ENCODE data around the gene C17orf114.

C17orf114 gene

DNA sequence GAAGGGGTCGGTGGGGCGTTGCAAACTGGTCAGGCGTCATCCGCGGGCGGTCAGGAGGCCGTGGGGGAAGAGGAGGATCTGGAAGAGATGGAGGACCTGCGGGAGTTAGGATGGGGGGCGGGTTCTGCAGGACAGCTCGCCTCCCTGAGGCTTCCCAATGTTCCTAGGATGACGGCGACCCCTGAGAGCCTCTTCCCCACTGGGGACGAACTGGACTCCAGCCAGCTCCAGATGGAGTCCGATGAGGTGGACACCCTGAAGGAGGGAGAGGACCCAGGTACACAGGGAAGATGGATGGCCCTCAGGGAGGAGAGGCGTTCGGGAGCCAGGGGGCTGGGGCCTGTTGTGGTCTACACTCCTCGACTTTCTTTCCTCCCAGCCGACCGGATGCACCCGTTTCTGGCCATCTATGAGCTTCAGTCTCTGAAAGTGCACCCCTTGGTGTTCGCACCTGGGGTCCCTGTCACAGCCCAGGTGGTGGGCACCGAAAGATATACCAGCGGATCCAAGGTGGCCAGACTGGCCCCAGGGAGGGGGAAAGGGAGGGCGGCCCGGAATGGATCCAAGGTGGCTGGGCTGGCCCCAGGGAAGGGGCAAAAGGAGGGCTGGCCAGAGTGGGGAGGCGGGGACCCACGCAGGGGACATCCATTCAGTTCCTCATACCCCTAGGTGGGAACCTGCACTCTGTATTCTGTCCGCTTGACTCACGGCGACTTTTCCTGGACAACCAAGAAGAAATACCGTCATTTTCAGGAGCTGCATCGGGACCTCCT lies 5.7 kb upstream of the C17orf114 start (continued):
- TF ChIP-seq KLF7 (tag by site-specific recombination; IDR thresholded peaks at IDR 0.05; ENCODE audit: borderline replicate concordance): no peak

GRCh38 chr17:4806777-4807604 lies 4.9 kb upstream of the C17orf114 start, which contains the start of gene PLD2:
Gene PLD2, plus strand, starts transcription at chr17:4807152. Its CDS starts 621 bp downstream, at chr17:4807773.
- peak within 1 kb of the TSS; percentile 64; the same call in 1 of the 2 replicates for H3K27ac ChIP-seq (ENCODE audit: extremely low read depth, low read depth, low read length)
- peak within 1 kb of the TSS; percentile 69 for H3K4me3 ChIP-seq (ENCODE audit: low read depth, low read length)
- ChIA-PET POLR2A (interaction anchor here (0.6 to 4.4 kb wide), 19 partner anchors 9 to 160 kb away, joined by 3 to 41 read pairs (median 3); partner anchors contain the start of genes ARRB2, CHRNE, MED11 and MINK1), CTCF (interaction anchor here (0.6 to 1.4 kb wide), 9 partner anchors 9 to 107 kb away, joined by 3 to 5 read pairs (median 3); no protein-coding TSS in a partner anchor)
- no peaks in the 10 kb centered on the region for H3K4me1 ChIP-seq (ENCODE audit: control insufficient read depth, insufficient read depth, low read length)
- H3K9me3 ChIP-seq (ENCODE audit: control insufficient read depth, insufficient read depth, low read depth, low read length): no peaks in the 10 kb centered on the region
- H3K36me3 ChIP-seq (ENCODE audit: control insufficient read depth in 2 of 2, insufficient read depth in 1 of 2, low read length in 2 of 2): peaks cover 0 to 26% of the 10 kb centered on the region in 2 experiments; a peak in 2 of 3 replicates
- TF ChIP-seq ZBTB20 (tag by site-specific recombination; IDR thresholded peaks at IDR 0.05): peak; percentile 50
- TF ChIP-seq ZEB2 (tag by site-specific recombination; IDR thresholded peaks at IDR 0.05): 0 out of 2 replicates have a peak, but pooled peaks have one; percentile 32
- TF ChIP-seq ZNF518A (tag by site-specific recombination; conservative IDR thresholded peaks at IDR 0.05; ENCODE audit: low read depth): no peak
- no peak for TF ChIP-seq ZNF514 (tag by site-specific recombination; IDR thresholded peaks at IDR 0.05)
- no peak for TF ChIP-seq ZNF114 (tag by site-specific recombination; IDR thresholded peaks at IDR 0.05)
- peak; percentile 57; the same call in 1 of the 2 replicates for TF ChIP-seq PATZ1 (tag by site-specific recombination; IDR thresholded peaks at IDR 0.05)
- peak; percentile 86 for TF ChIP-seq GLIS1 (tag by site-specific recombination; IDR thresholded peaks at IDR 0.05)
- TF ChIP-seq, protein P1, sequence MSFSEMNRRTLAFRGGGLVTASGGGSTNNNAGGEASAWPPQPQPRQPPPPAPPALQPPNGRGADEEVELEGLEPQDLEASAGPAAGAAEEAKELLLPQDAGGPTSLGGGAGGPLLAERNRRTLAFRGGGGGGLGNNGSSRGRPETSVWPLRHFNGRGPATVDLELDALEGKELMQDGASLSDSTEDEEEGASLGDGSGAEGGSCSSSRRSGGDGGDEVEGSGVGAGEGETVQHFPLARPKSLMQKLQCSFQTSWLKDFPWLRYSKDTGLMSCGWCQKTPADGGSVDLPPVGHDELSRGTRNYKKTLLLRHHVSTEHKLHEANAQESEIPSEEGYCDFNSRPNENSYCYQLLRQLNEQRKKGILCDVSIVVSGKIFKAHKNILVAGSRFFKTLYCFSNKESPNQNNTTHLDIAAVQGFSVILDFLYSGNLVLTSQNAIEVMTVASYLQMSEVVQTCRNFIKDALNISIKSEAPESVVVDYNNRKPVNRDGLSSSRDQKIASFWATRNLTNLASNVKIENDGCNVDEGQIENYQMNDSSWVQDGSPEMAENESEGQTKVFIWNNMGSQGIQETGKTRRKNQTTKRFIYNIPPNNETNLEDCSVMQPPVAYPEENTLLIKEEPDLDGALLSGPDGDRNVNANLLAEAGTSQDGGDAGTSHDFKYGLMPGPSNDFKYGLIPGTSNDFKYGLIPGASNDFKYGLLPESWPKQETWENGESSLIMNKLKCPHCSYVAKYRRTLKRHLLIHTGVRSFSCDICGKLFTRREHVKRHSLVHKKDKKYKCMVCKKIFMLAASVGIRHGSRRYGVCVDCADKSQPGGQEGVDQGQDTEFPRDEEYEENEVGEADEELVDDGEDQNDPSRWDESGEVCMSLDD (tag by site-specific recombination; IDR thresholded peaks at IDR 0.05): peak; percentile 44; the same call in 1 of the 2 replicates
- peak; percentile 86 for TF ChIP-seq GLIS2 (tag by site-specific recombination; IDR thresholded peaks at IDR 0.05)
- TF ChIP-seq ZNF404 (tag by site-specific recombination; IDR thresholded peaks at IDR 0.05): no peak
- peak; percentile 21; the same call in 1 of the 2 replicates for TF ChIP-seq ZBTB7A (tag by site-specific recombination; IDR thresholded peaks at IDR 0.05; ENCODE audit: low read depth)
- TF ChIP-seq ZBTB8A (tag by site-specific recombination; IDR thresholded peaks at IDR 0.05): peak; percentile 27; the same call in 1 of the 2 replicates
- peak; percentile 61 for TF ChIP-seq ZBTB26 (tag by site-specific recombination; optimal IDR thresholded peaks at IDR 0.05)
- 0 out of 2 replicates have a peak, but pooled peaks have one; percentile 32 for TF ChIP-seq SP3 (tag by site-specific recombination; IDR thresholded peaks at IDR 0.05)
- peak; percentile 41; the same call in 1 of the 2 replicates for TF ChIP-seq ZNF596 (tag by site-specific recombination; IDR thresholded peaks at IDR 0.05)
- TF ChIP-seq ZIC2 (tag by site-specific recombination; IDR thresholded peaks at IDR 0.05): peak; percentile 35; the same call in 1 of the 2 replicates
- no peak for TF ChIP-seq ZNF157 (tag by site-specific recombination; IDR thresholded peaks at IDR 0.05)
- no peak for TF ChIP-seq ZNF585B (tag by site-specific recombination; IDR thresholded peaks at IDR 0.05)
- TF ChIP-seq SP7 (tag by site-specific recombination; IDR thresholded peaks at IDR 0.05): 0 out of 2 replicates have a peak, but pooled peaks have one; percentile 27
- TF ChIP-seq ZNF776 (tag by site-specific recombination; IDR thresholded peaks at IDR 0.05; ENCODE audit: borderline replicate concordance): no peak
- 0 out of 2 replicates have a peak, but pooled peaks have one; percentile 10 for TF ChIP-seq IKZF3 (tag by site-specific recombination; IDR thresholded peaks at IDR 0.05)
- peak; percentile 23; the same call in 1 of the 2 replicates for TF ChIP-seq KLF1 (tag by site-specific recombination; IDR thresholded peaks at IDR 0.05)

All from HEK293 (cell line).